Uterus (tissue), 2 donors: ENCODE measurements around the gene SLC25A39.

Experiments used
- POLR2A ChIP-seq, 2 donors: fragments of 450-650 bp; IDR thresholded peaks; one replicate each; pipeline ENCODE4 v1.6.1; 2016; ENCODE audit warnings: antibody characterized with exemption in 2 of 2, mild to moderate bottlenecking in 1 of 2, moderate library complexity in 1 of 2
- TF ChIP-seq, protein P1 (sequence below), 4 experiments: fragments of 200-600 bp in 2 of 4; fragments of 450-650 bp in 2 of 4; sonication (generic) in 2 of 4; IDR thresholded peaks; one replicate each; pipeline ENCODE4 v1.5.1; 2016 to 2019; ENCODE audit warnings: antibody characterized with exemption in 4 of 4, mild to moderate bottlenecking in 2 of 4, moderate library complexity in 1 of 4

DNA sequence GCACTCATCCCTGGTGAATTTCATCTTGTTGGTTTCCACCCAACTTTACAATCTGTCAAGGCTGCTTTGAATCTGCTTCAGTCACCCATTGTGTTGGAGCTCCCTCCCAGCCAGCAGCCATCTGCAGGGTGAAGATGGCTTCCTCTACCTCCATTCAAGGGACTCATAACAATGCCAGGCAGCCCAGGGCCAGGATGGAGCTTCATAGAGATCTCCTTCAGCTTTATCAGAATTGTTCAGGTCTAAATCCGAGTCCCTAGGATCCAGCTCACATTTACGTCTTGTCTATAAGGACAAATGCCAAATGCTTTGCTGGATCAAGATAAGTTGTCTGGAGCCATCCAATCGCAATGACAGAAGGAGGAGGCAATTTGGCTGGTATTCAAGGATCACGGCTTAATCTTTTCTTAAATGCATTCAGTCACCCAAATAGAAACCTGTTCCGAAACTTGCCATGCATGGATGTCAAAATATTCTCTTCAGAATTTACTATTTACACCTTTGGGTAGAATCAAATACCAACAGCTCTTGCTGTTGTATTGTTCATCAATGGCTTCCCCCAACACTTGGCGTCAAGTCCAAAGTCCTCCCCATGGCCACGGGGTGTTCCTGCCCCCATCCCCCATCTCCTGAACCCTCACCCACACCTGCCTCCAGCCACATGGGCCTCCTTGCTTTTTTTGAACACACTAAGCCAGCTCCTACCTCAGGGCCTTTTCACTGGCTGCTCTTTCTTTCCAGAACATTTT, 42.8 kb upstream of the SLC25A39 start:
- TF ChIP-seq POLR2A (IDR thresholded peaks at IDR 0.05): no peak
- TF ChIP-seq, protein P1, sequence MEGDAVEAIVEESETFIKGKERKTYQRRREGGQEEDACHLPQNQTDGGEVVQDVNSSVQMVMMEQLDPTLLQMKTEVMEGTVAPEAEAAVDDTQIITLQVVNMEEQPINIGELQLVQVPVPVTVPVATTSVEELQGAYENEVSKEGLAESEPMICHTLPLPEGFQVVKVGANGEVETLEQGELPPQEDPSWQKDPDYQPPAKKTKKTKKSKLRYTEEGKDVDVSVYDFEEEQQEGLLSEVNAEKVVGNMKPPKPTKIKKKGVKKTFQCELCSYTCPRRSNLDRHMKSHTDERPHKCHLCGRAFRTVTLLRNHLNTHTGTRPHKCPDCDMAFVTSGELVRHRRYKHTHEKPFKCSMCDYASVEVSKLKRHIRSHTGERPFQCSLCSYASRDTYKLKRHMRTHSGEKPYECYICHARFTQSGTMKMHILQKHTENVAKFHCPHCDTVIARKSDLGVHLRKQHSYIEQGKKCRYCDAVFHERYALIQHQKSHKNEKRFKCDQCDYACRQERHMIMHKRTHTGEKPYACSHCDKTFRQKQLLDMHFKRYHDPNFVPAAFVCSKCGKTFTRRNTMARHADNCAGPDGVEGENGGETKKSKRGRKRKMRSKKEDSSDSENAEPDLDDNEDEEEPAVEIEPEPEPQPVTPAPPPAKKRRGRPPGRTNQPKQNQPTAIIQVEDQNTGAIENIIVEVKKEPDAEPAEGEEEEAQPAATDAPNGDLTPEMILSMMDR (IDR thresholded peaks at IDR 0.05): no peak
